RCC 7860 (cell line): ENCODE results near the gene IKBKE.
A peak's percentile ranks its signal among the peaks of the same experiment; 100 is the strongest.

Experiments used
- DNase-seq: peaks from one replicate; pipeline ENCODE4 v3.0.0-alpha.2; 2015; ENCODE audit warnings: low spot score
- FAIRE-seq: peaks from 2 replicates; lab custom pipeline; 2012; peaks lifted over from hg19 to GRCh38; lab: Jason Lieb, UNC

The IKBKE gene

DNA sequence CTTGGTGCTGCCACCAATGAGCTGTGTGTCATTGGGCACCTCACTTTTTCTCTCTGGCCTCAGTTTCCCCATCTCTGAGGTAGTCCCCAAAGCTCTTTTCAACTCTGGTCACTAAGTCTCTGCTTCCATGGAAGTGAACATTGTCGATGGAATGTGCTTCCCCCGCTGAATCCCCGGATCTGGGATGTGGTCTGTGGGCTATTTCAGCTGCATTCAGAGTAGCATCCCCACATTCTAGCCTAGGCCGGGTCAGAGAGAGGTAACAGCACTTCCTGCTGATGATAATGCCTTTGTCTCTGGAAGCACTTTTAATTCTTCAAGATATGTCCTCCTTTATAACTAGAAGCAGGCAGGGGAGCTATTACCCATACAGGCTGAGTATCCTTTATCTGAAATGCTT lies 66.9 kb downstream of the IKBKE start:
- no peak for FAIRE-seq
- no peak for DNase-seq

DNA sequence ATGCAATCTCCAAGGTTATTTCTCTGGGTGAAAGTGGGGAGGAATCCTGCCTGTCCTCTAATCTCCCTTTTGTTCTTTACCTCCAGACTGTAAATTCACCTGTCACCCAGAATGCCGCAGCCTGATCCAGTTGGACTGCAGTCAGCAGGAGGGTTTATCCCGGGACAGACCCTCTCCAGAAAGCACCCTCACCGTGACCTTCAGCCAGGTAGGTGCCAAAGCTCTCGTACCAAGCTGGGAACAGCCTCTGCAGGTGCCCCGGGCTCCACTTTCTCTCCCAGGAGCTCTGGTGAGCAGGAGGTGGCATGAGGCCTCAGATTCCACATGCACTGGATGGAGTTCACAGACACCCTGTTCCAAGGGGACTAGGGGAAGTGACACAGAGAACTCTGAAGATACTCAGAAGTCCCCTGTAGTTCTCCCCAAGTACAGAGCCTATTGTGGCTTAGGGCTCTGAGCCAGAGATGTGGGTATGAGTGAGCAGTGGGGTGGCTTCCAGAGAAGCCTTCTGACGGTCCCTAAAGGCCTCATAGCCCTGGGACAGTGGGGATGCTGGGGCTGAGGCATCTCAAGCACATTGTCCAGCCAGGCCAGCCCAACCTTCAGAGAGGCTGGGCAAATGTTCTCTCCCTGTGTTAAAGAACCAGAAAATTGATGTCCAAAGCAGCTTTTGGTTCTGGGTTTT lies 68.0 kb downstream of the IKBKE start:
- FAIRE-seq, result no peak
- no peak for DNase-seq

DNA sequence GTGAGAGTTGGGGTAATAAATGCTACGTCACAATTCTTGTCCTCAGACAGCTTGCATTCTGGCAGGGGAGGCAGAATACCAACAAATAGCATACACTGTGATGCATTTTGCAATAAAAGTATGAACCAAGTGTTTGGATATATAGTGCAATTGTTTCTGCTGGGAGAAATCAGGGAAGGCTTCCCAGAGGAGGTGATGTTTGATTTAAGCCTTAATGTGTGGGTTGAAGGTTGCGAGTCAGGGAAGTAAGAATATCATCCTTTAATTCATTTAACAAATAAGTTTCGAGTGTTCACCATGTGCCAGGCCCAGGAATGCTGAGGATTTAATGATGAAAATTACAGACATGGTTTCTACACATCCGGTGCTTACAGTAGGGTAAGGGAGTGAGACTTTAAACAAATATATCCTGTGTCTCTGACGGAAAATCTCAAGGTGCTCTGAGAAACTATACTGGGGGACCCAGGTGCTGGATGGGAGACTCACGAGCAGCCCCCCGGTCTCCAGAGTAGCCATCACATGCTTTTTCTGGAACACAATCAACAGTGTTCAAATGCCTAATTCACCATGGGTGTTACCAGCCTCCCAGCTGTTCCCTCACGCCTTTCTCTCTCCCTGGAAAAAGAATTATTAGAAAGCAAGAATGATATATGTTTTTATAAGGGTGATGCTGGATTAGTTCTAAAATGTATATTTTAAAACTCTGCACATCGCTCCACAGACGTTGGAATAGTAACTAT lies 68.8 kb downstream of the IKBKE start:
- DNase-seq, result no peak
- FAIRE-seq, result no peak

DNA sequence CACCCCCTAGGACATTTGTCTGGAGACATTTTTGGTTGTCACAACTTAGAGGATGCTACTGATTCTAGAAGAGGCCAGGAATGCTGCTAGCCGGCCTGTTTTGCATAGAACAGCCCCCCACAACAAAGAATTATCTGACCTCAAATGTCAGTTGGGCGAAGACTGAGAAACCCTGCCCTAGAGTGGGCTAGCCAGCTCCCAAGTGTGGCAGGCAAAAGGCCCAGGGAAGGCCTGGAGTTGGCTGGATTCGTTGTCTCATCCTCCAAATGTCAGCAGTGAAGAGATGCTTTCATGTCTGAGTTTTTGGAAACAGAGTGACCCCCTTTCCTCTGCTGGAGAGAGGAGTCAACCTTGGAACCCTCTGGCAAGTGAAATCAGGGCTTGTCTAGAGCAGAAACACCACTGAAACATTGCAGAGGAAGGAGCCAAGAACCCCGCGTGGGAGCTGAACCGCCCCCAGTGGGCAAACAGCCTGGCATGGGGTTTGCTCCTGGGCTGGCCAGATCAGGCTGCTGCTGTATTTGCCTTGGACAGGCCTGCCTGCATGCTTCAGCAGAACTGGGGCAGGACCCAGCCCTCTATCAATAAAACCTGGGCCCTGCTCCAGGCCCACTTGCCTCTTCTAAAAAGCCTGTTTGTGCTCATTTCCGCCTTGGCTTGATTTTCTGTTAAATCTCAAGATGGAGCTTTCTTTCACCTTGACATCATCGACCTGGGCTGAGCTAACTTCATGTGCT lies 69.9 kb downstream of the IKBKE start:
- no peak for DNase-seq

DNA sequence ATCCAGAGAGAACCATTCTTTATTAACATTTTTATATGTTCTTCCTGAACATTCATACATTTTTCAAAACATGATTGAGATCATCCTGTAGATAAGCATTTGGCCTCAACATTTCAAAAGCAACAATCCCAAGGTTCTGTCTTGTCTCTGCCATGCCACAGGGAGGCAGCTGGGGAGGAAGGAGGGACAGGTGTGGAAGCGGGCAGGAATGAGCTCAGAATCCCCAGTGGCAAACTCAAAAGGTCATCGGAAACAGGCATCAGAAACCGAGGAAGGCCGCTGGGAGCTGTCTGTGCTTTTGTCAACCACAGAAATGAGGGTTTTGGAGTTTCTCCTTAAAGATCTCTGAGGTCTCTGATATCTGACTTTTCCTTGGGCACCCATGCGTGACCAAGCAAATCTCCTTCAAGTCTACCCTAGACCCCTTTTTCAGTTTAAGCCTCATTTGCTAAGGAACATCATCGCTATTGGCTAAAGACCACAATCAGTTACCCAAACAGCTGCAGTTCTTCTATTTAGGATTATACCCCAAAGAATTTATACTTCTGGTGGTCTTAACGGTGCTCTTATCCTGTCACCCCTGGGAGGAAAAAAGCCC lies 71.1 kb downstream of the IKBKE start:
- FAIRE-seq (no peak), DNase-seq (no peak)

More for the DNA sequence above, 69.9 kb downstream of the IKBKE start:
- no peak for FAIRE-seq

DNA sequence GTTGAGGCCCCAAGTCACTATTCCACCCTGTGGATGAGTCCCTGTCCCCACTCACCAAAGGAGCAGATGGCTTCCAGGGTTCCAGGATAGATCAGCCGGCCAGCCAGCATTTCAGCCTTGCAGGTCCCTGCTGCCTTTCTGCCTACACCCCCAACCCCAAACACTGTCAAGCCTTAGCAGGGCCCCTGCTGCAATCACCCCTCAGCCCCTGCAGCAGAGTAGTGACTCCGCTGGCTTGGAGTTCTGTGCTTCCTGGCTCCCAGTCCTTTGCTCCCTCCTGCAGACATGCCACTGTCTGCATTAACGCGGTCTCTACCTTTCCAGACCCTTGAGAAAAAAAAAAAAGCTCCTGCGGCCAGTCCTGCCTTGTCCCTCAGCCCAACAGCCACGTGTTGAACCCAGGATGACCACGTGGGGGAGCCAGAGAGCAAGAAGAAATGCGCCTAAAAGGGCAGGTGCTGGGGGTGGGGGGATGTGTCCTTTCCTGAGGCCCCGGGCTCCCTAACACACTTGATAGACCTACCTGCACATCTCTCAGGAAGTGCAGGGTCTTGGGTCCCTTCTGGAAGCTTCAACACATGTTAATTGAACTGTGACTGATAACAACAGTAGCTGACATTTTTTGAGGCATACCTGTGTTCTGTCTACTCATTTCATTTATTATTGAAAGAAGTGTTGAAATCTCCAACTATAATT lies 74.4 kb downstream of the IKBKE start:
- FAIRE-seq (no peak), DNase-seq (peak; percentile 29)

DNA sequence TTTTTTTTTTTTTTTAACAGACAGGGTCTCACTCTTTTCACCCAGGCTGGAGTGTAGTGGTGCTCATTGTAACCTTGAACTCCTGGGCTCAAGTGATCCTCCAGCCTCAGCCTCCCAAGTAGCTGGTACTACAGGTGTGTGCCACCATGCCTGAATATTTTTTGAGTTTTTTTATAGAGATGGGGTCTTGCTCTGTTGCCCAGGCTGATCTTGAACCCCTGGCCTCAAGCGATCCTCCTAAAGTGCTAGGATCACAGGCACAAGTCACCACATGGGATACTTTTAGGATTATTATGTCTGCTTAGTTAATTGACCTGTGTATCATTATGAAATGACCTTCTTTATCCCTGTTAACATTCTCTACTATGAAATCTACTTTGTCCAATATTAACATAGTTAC lies 75.1 kb downstream of the IKBKE start:
- no peak for DNase-seq
- no peak for FAIRE-seq
